OCI-LY3 (cell line): Measurements from ENCODE around the gene CMTM4.

Source experiments
- CTCF ChIP-seq: fragments of 200-600, 300-600 bp; sonication (generic); IDR thresholded peaks from 2 replicates; pipeline ENCODE4 v1.5.1; 2014; ENCODE audit warnings: antibody characterized with exemption, low read length, low read depth
- EZH2phosphoT487 ChIP-seq: fragments of 200-600 bp; shearing (Covaris generic); IDR thresholded peaks from 2 replicates; pipeline ENCODE4 v1.6.1; 2018; ENCODE audit warnings: antibody characterized with exemption, mixed run types, low read depth

DNA sequence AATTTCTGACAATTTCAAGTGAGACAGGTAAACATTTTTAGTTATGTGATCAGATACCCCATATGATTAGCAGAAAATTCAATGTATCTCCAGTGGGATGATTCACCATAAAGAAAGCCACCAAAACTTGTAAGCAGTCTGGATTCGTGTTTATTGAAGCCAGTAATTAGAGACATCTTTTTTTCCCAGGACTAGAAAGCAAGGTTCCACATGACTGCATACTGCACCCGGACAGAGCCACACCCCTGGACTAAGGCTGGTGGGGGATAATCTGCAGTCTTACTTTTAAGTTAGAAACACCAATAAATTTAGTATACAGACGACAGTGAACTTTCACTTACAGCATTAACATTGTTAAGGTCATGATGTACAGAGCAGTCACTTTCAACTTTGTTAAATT, 24.2 kb upstream of the CMTM4 start:
- TF ChIP-seq CTCF (no peak), EZH2phosphoT487 (no peak)
